Measurements from ENCODE around the gene TRAPPC2B. TPM values are rescaled to one million over a fixed set of nuclear protein-coding genes. Genes with fewer than 3 reads are reported as not detected.

TRAPPC2B gene
- total RNA-seq, 1 donor, result 12.3 TPM

DNA sequence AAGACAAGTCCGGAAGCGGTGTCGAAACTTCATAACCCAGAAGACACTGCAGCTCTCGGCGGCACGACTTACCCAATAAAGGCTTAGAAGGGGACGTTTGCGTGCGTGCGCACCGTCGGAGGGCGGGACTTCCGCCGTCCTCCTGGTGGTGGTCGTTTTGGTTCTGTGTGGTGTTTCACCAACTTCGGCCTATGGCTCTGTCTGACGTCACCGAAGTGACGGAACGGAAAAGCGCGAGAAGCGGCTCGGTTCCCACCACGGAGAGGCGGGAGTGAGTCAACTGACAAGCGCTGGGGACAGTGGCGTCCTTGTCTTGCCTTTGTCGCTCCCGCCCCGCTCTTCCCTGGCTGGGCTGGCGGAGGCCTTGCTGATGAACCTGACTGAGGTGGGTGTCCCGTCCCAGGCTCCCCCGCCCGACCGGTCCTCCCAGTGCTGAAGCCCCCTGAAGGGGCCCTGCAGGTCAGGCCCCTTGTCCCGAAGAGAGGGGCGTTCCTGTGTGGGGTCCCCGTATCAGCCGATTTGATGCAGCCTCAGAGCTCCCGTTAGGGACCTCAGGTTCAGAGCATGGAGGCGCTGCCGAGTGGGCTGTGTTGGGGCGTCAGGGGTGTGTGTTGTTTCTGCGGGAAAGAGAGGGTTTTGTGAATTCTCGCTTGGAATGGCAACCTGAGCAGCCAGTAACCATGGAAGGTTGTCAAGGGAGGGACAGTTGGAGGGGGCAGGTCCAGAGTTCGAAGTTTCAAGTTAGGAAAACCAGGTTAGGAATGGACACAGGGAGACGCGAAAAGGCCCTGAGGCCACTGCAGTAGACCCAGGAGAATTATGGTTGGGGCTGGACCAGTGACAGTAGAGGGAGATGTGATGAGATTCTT lies 26.6 kb downstream of the TRAPPC2B start, which contains the start of gene ZNF548:
Gene ZNF548 (plus strand): TSS at position 125 of the 869 bp plus-strand sequence. CDS start 246 bp downstream, at position 371.
- peaks cover 5% of the 10 kb centered on the region for H3K36me3 ChIP-seq (ENCODE audit: insufficient read depth, low read length)
- H3K4me2 ChIP-seq (ENCODE audit: insufficient read depth, low read length), result peak within 1 kb of the TSS; percentile 90
- H4K20me1 ChIP-seq (ENCODE audit: insufficient read depth, low read length), result peaks cover 5% of the 10 kb centered on the region
- peak within 1 kb of the TSS; percentile 89 for H3K4me3 ChIP-seq (ENCODE audit: insufficient read depth, low read length)
- H3K27me3 ChIP-seq (ENCODE audit: insufficient read depth, low read length), result no peaks in the 10 kb centered on the region
- H3K79me2 ChIP-seq (ENCODE audit: insufficient read depth, low read length), result peaks cover 52% of the 10 kb centered on the region
- H3K9me3 ChIP-seq (ENCODE audit: low read depth, low read length), result no peaks in the 10 kb centered on the region
- H3K27ac ChIP-seq (ENCODE audit: low read depth, low read length), result peak within 1 kb of the TSS; percentile 84
- H2AFZ ChIP-seq (ENCODE audit: low read length), result peak within 1 kb of the TSS; percentile 97
- DNase-seq (ENCODE audit: insufficient read length, low spot score, missing footprints), result peak; percentile 97
- TF ChIP-seq, protein P1, sequence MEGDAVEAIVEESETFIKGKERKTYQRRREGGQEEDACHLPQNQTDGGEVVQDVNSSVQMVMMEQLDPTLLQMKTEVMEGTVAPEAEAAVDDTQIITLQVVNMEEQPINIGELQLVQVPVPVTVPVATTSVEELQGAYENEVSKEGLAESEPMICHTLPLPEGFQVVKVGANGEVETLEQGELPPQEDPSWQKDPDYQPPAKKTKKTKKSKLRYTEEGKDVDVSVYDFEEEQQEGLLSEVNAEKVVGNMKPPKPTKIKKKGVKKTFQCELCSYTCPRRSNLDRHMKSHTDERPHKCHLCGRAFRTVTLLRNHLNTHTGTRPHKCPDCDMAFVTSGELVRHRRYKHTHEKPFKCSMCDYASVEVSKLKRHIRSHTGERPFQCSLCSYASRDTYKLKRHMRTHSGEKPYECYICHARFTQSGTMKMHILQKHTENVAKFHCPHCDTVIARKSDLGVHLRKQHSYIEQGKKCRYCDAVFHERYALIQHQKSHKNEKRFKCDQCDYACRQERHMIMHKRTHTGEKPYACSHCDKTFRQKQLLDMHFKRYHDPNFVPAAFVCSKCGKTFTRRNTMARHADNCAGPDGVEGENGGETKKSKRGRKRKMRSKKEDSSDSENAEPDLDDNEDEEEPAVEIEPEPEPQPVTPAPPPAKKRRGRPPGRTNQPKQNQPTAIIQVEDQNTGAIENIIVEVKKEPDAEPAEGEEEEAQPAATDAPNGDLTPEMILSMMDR (IDR thresholded peaks at IDR 0.05; ENCODE audit: extremely low read depth, low read depth, low read length), result peak; percentile 11
- H3K4me1 ChIP-seq (ENCODE audit: insufficient read depth, low read length), result peaks cover 3% of the 10 kb centered on the region

DNA sequence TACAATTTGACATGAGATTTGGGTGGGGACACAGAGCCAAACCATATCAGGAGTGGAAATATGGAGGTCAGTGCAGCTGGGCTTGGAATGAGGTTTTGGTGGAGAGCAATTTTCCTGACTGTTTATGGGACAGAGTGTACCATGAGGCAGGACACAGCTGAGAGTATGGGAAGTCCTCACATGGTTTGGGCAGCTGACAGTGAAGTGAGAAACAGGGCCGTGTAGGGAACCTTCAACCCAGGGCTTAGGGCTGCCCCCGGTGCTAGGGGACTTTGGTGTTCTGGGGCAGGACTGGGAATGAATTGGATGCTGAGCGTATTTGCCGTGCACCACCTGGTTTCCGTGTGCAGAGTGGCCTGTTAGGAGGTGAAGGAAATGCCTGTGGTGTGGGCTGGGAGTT lies 32.4 kb downstream of the TRAPPC2B start:
- H2AFZ ChIP-seq (ENCODE audit: low read length), result no peak overlapping the region
- H3K27me3 ChIP-seq (ENCODE audit: insufficient read depth, low read length), result no peaks in the 10 kb centered on the region
- no peak overlapping the region for H3K4me2 ChIP-seq (ENCODE audit: insufficient read depth, low read length)
- TF ChIP-seq, protein P1 (IDR thresholded peaks at IDR 0.05; ENCODE audit: extremely low read depth, low read depth, low read length), result no peak
- H3K4me3 ChIP-seq (ENCODE audit: insufficient read depth, low read length), result no peak overlapping the region
- no peak for DNase-seq (ENCODE audit: insufficient read length, low spot score, missing footprints)
- H3K27ac ChIP-seq (ENCODE audit: low read depth, low read length), result no peak overlapping the region
- H3K36me3 ChIP-seq (ENCODE audit: insufficient read depth, low read length), result peaks cover 43% of the 10 kb centered on the region
- H3K4me1 ChIP-seq (ENCODE audit: insufficient read depth, low read length), result peaks cover under 1% of the 10 kb centered on the region
- H3K9me3 ChIP-seq (ENCODE audit: low read depth, low read length), result peaks cover 23% of the 10 kb centered on the region
- peaks cover 51% of the 10 kb centered on the region for H3K79me2 ChIP-seq (ENCODE audit: insufficient read depth, low read length)
- peaks cover 1% of the 10 kb centered on the region for H4K20me1 ChIP-seq (ENCODE audit: insufficient read depth, low read length)

DNA sequence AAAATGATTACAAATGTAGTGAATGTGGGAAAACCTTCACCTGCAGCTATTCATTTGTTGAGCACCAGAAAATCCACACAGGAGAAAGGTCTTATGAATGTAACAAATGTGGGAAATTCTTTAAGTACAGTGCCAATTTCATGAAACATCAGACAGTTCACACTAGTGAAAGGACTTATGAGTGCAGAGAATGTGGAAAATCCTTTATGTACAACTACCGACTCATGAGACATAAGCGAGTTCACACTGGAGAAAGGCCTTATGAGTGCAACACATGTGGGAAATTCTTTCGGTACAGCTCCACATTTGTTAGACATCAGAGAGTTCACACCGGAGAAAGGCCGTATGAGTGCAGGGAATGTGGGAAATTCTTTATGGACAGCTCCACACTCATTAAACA lies 35.5 kb downstream of the TRAPPC2B start:
- Histone ChIP-seq H3K9me3 (ENCODE audit: low read depth, low read length) (peaks cover 26% of the 10 kb centered on the region), H3K79me2 (ENCODE audit: insufficient read depth, low read length) (peaks cover 22% of the 10 kb centered on the region), H3K36me3 (ENCODE audit: insufficient read depth, low read length) (peaks cover 46% of the 10 kb centered on the region), H3K4me1 (ENCODE audit: insufficient read depth, low read length) (no peaks in the 10 kb centered on the region), H3K27me3 (ENCODE audit: insufficient read depth, low read length) (no peaks in the 10 kb centered on the region), H3K4me2 (ENCODE audit: insufficient read depth, low read length) (no peak overlapping the region), H3K27ac (ENCODE audit: low read depth, low read length) (no peak overlapping the region), H3K4me3 (ENCODE audit: insufficient read depth, low read length) (no peak overlapping the region), H4K20me1 (ENCODE audit: insufficient read depth, low read length) (no peaks in the 10 kb centered on the region), H2AFZ (ENCODE audit: low read length) (no peak overlapping the region)
- TF ChIP-seq, protein P1 (IDR thresholded peaks at IDR 0.05; ENCODE audit: extremely low read depth, low read depth, low read length), result no peak
- DNase-seq (ENCODE audit: insufficient read length, low spot score, missing footprints), result no peak

All from osteoblast (primary cell).